OCI-LY1 (cell line): ENCODE results near the gene ZNF467.

ENCODE experiments used
- H2AFZ ChIP-seq: fragments of 200-600 bp; sonication (generic), shearing (Covaris generic); 2 replicates; pipeline ENCODE4 v1.6.0; 2014; ENCODE audit warnings: antibody characterized with exemption, mild to moderate bottlenecking, low read length
- H3F3A ChIP-seq: fragments of 200-600 bp; sonication (generic), shearing (Covaris generic); 2 replicates; pipeline ENCODE4 v1.6.0; 2014; ENCODE audit warnings: mild to moderate bottlenecking, antibody characterized with exemption, low read length, moderate library complexity; ENCODE audit not compliant: insufficient read depth
- H3K27ac ChIP-seq: fragments of 200-600 bp; sonication (generic); 2 replicates; pipeline ENCODE4 v1.5.1; 2014; ENCODE audit warnings: low read length, mixed run types, mild to moderate bottlenecking, low read depth; ENCODE audit not compliant: poor library complexity, severe bottlenecking
- H3K27me3 ChIP-seq: fragments of 200-600 bp; sonication (generic); 2 replicates; pipeline ENCODE4 v1.6.0; 2014; ENCODE audit warnings: antibody characterized with exemption, mild to moderate bottlenecking, low read length, moderate library complexity; ENCODE audit not compliant: insufficient read depth
- H3K36me3 ChIP-seq: fragments of 200-600 bp; sonication (generic); 2 replicates; pipeline ENCODE4 v1.6.1; 2014; ENCODE audit warnings: mild to moderate bottlenecking, antibody characterized with exemption, low read length, moderate library complexity, mixed read lengths; ENCODE audit not compliant: insufficient read depth
- H3K4me1 ChIP-seq: fragments of 200-600 bp; sonication (generic); 2 replicates; pipeline ENCODE4 v1.5.1; 2014; ENCODE audit warnings: mild to moderate bottlenecking, low read length, moderate library complexity; ENCODE audit not compliant: insufficient read depth, severe bottlenecking
- H3K4me2 ChIP-seq: fragments of 200-600 bp; sonication (generic), shearing (Covaris generic); 2 replicates; pipeline ENCODE4 v1.6.1; 2014; ENCODE audit warnings: low read length
- H3K4me3 ChIP-seq: fragments of 200-600 bp; sonication (generic); 2 replicates; pipeline ENCODE4 v1.5.1; 2014; ENCODE audit warnings: low read length, low read depth, mild to moderate bottlenecking, mixed read lengths; ENCODE audit not compliant: poor library complexity, severe bottlenecking
- H3K79me2 ChIP-seq: fragments of 200-600 bp; shearing (Covaris generic); 2 replicates; pipeline ENCODE4 v1.6.1; 2016; ENCODE audit warnings: mixed run types, low read length, mixed read lengths; ENCODE audit not compliant: insufficient read depth
- H3K9ac ChIP-seq: fragments of 200-600 bp; sonication (generic), shearing (Covaris generic); 2 replicates; pipeline ENCODE4 v1.6.1; 2014; ENCODE audit warnings: mild to moderate bottlenecking, low read length, mixed read lengths
- H3K9me2 ChIP-seq: fragments of 200-600 bp; sonication (generic), shearing (Covaris generic); 2 replicates; pipeline ENCODE4 v1.6.1; 2014; ENCODE audit warnings: low read depth, mild to moderate bottlenecking, low read length, mixed read lengths
- H3K9me3 ChIP-seq: fragments of 200-600 bp; shearing (Covaris generic); 2 replicates; pipeline ENCODE4 v1.6.1; 2014; ENCODE audit warnings: low read length, mixed read lengths
- H4K20me1 ChIP-seq: fragments of 200-600 bp; sonication (generic), shearing (Covaris generic); 2 replicates; pipeline ENCODE4 v1.6.0; 2016; ENCODE audit warnings: mild to moderate bottlenecking, low read length; ENCODE audit not compliant: insufficient read depth
- CTCF ChIP-seq: fragments of 200-600 bp; sonication (generic), shearing (Covaris generic); IDR thresholded peaks from 2 replicates; pipeline ENCODE4 v1.5.1; 2017; ENCODE audit warnings: mild to moderate bottlenecking, antibody characterized with exemption, low read length, moderate library complexity, mixed read lengths
- EZH2 ChIP-seq: fragments of 200-600 bp; sonication (generic), shearing (Covaris generic); IDR thresholded peaks from 2 replicates; pipeline ENCODE4 v1.8.0; 2017; ENCODE audit warnings: borderline replicate concordance, mixed run types, mild to moderate bottlenecking, antibody characterized with exemption, low read length, moderate library complexity, mixed read lengths

Gene ZNF467

GRCh38 chr7:149715476-149715875 is 57.9 kb downstream of the ZNF467 start:
- Histone ChIP-seq H2AFZ (0 out of 2 replicates have a peak overlapping the region, but pooled peaks have one; percentile 33), H3K36me3 (no peaks in the 10 kb centered on the region; the same call in 1 of the 2 replicates), H3K27me3 (no peaks in the 10 kb centered on the region), H3K79me2 (no peaks in the 10 kb centered on the region), H3F3A (no peaks in the 10 kb centered on the region), H3K4me3 (peak overlapping the region; percentile 82), H3K9me3 (peaks cover 16% of the 10 kb centered on the region), H4K20me1 (no peaks in the 10 kb centered on the region), H3K27ac (no peak overlapping the region), H3K9me2 (no peaks in the 10 kb centered on the region), H3K4me1 (peaks cover 14% of the 10 kb centered on the region), H3K4me2 (peak overlapping the region; percentile 91), H3K9ac (peak overlapping the region; percentile 85)
- TF ChIP-seq EZH2: no peak
- TF ChIP-seq CTCF: no peak

- Histone ChIP-seq H3K9ac (peak overlapping the region; percentile 85), H3K79me2 (no peaks in the 10 kb centered on the region), H3K4me1 (peaks cover 14% of the 10 kb centered on the region), H3K9me3 (peaks cover 16% of the 10 kb centered on the region), H3K27ac (peak overlapping the region; percentile 19), H3K36me3 (no peaks in the 10 kb centered on the region; the same call in 1 of the 2 replicates), H2AFZ (peak overlapping the region; percentile 33; the same call in 1 of the 2 replicates), H3F3A (no peaks in the 10 kb centered on the region), H3K9me2 (no peaks in the 10 kb centered on the region), H3K4me3 (peak overlapping the region; percentile 82), H3K4me2 (peak overlapping the region; percentile 91), H4K20me1 (no peaks in the 10 kb centered on the region), H3K27me3 (no peaks in the 10 kb centered on the region)
- TF ChIP-seq EZH2: no peak
- no peak for TF ChIP-seq CTCF
Measured at GRCh38 chr7:149714910-149715471, 58.4 kb downstream of the ZNF467 start.
